Measurements from ENCODE around the gene RSPH3. TPM values are rescaled to one million over a fixed set of nuclear protein-coding genes. Genes with fewer than 3 reads are reported as not detected.

RSPH3 gene
- total RNA-seq, 6 donors from 2014 or later = 14.7 to 22.0 (median 18.2) TPM

- WGBS, 2 donors = 79 to 83% methylated on average over 4 of the region's 4 CpGs
- ATAC-seq (ENCODE audit: low FRiP score in 2 of 2) (no peak), DNase-seq (no peak)
- Histone ChIP-seq H3K9me3 (no peaks in the 10 kb centered on the region), H3K27ac (no peak overlapping the region), H3K36me3 (no peaks in the 10 kb centered on the region), H3K27me3 (no peaks in the 10 kb centered on the region), H3K4me1 (no peaks in the 10 kb centered on the region), H3K4me3 (no peak overlapping the region)
- no peak for TF ChIP-seq POLR2AphosphoS5 (IDR thresholded peaks at IDR 0.05)
- no peak for TF ChIP-seq CTCF (IDR thresholded peaks at IDR 0.05)
- TF ChIP-seq POLR2A (IDR thresholded peaks at IDR 0.05) = no peak
- no peak for TF ChIP-seq EP300 (IDR thresholded peaks at IDR 0.05)
These were observed 66.9 kb downstream of the RSPH3 start for GRCh38 chr6:158933079-158933595.

- Histone ChIP-seq H3K27me3 (no peaks in the 10 kb centered on the region), H3K9me3 (no peaks in the 10 kb centered on the region), H3K36me3 (no peaks in the 10 kb centered on the region), H3K27ac (no peak overlapping the region), H3K4me1 (no peaks in the 10 kb centered on the region), H3K4me3 (no peak overlapping the region)
- DNase-seq (no peak), ATAC-seq (ENCODE audit: low FRiP score in 2 of 2) (no peak)
- 95 to 99% methylated on average over 2 of the region's 2 CpGs for WGBS, 2 donors
- TF ChIP-seq POLR2AphosphoS5 (IDR thresholded peaks at IDR 0.05) = no peak
- no peak for TF ChIP-seq EP300 (IDR thresholded peaks at IDR 0.05)
- no peak for TF ChIP-seq POLR2A (IDR thresholded peaks at IDR 0.05)
- TF ChIP-seq CTCF (IDR thresholded peaks at IDR 0.05) = no peak
These were observed 71.9 kb downstream of the RSPH3 start for GRCh38 chr6:158928068-158928467.

- H3K4me3 ChIP-seq = no peak overlapping the region
- WGBS, 2 donors = 85 to 91% methylated on average over 6 of the region's 6 CpGs
- no peaks in the 10 kb centered on the region for H3K27me3 ChIP-seq
- H3K4me1 ChIP-seq = no peaks in the 10 kb centered on the region
- H3K9me3 ChIP-seq = no peaks in the 10 kb centered on the region
- TF ChIP-seq POLR2A (IDR thresholded peaks at IDR 0.05) (no peak), POLR2AphosphoS5 (IDR thresholded peaks at IDR 0.05) (no peak), CTCF (IDR thresholded peaks at IDR 0.05) (no peak), EP300 (IDR thresholded peaks at IDR 0.05) (no peak)
- no peaks in the 10 kb centered on the region for H3K36me3 ChIP-seq
- ATAC-seq (ENCODE audit: low FRiP score in 2 of 2) (no peak), DNase-seq (no peak)
- H3K27ac ChIP-seq = no peak overlapping the region
These were observed 73.6 kb downstream of the RSPH3 start for GRCh38 chr6:158926414-158926813.

- no peaks in the 10 kb centered on the region for H3K27me3 ChIP-seq
- WGBS, 2 donors = 85% methylated on average over 4 of the region's 4 CpGs
- H3K9me3 ChIP-seq = no peaks in the 10 kb centered on the region
- H3K4me3 ChIP-seq = no peak overlapping the region
- no peak for ATAC-seq (ENCODE audit: low FRiP score in 2 of 2)
- DNase-seq = no peak
- TF ChIP-seq POLR2A (IDR thresholded peaks at IDR 0.05) (no peak), POLR2AphosphoS5 (IDR thresholded peaks at IDR 0.05) (no peak), EP300 (IDR thresholded peaks at IDR 0.05) (no peak), CTCF (IDR thresholded peaks at IDR 0.05) (no peak)
- H3K4me1 ChIP-seq = no peaks in the 10 kb centered on the region
- H3K36me3 ChIP-seq = no peaks in the 10 kb centered on the region
- no peak overlapping the region for H3K27ac ChIP-seq
These were observed 75.2 kb downstream of the RSPH3 start for GRCh38 chr6:158924499-158925455.
